Panc1 (cell line): ENCODE measurements around the gene GPR158. TPM values are rescaled to one million over a fixed set of nuclear protein-coding genes. Genes with fewer than 3 reads are reported as not detected.

Experiments used
- ATAC-seq: fragments of 200-7000 bp; cut with Tn5 transposase; 2 replicates; pipeline ENCODE4 v1.9.1; 2020; ENCODE audit warnings: mild to moderate bottlenecking, moderate library complexity
- BruUV-seq: library from RNA; stranded (reverse); fragments of 400-500 nt; replicated peaks from 2 replicates; lab custom pipeline; 2021; lab: Mats Ljungman, UMichigan
- CTCF ChIA-PET: fragments of 300-600 bp; sonication (Branson Sonifier 250); formaldehyde crosslinking; loops from one replicate; lab custom pipeline; 2022; ENCODE audit warnings: antibody characterized with exemption; lab: Charles Lee
- POLR2A ChIA-PET: fragments of 300-600 bp; sonication (Branson Sonifier 250); formaldehyde crosslinking; loops from one replicate; lab custom pipeline; 2022; ENCODE audit warnings: antibody characterized with exemption; lab: Charles Lee
- DNase-seq: peaks from one replicate; pipeline ENCODE4 v3.0.0-alpha.2; 2010; ENCODE audit warnings: low read depth, low spot score
- H3K27ac ChIP-seq: 2 replicates; pipeline ENCODE4 v1.5.1; 2011; ENCODE audit warnings: mild to moderate bottlenecking, low read length, inconsistent platforms
- H3K27me3 ChIP-seq: fragments of 200-500 bp; sonication (Bioruptor generic); 2 replicates; pipeline ENCODE4 v1.6.0; 2014; ENCODE audit warnings: low read length, inconsistent platforms; ENCODE audit not compliant: control insufficient read depth, insufficient read depth
- H3K36me3 ChIP-seq: fragments of 200-500 bp; sonication (Bioruptor generic); 2 replicates; pipeline ENCODE4 v1.5.1; 2014; ENCODE audit warnings: inconsistent platforms, mild to moderate bottlenecking, low read length, moderate library complexity; ENCODE audit not compliant: control insufficient read depth, insufficient read depth
- H3K4me1 ChIP-seq: 2 replicates; pipeline ENCODE4 v1.5.1; 2011; ENCODE audit warnings: inconsistent platforms, mild to moderate bottlenecking, low read length, moderate library complexity; ENCODE audit not compliant: control insufficient read depth, insufficient read depth
- H3K4me3 ChIP-seq, 2 experiments: 2 replicates each; pipeline ENCODE4 v1.5.1; 2011 to 2012; ENCODE audit warnings: low read depth in 2 of 2, low read length in 2 of 2, mild to moderate bottlenecking in 2 of 2, inconsistent platforms in 1 of 2, moderate library complexity in 1 of 2
- H3K9me3 ChIP-seq: fragments of 200-500 bp; sonication (Bioruptor generic); 2 replicates; pipeline ENCODE4 v1.5.1; 2014; ENCODE audit warnings: low read depth, mild to moderate bottlenecking, inconsistent platforms, low read length, moderate library complexity; ENCODE audit not compliant: control insufficient read depth, insufficient read depth
- POLR2AphosphoS5 ChIP-seq: IDR thresholded peaks from 2 replicates; pipeline ENCODE4 v1.6.1; 2012; ENCODE audit warnings: mild to moderate bottlenecking, low read depth, low read length, moderate library complexity
- SIN3A ChIP-seq: IDR thresholded peaks from 2 replicates; pipeline ENCODE4 v1.6.1; 2012; ENCODE audit warnings: low read depth, mild to moderate bottlenecking, low read length, moderate library complexity, borderline replicate concordance; ENCODE audit not compliant: insufficient read depth
- TCF7L2 ChIP-seq: IDR thresholded peaks from 2 replicates; pipeline ENCODE4 v1.6.1; 2011; ENCODE audit warnings: mild to moderate bottlenecking, low read depth, low read length, inconsistent platforms
- in situ Hi-C: cut with HindIII; loops from 2 replicates; pipeline ENCODE4 v1.10.0; 2016; ENCODE audit warnings: low sequenced_read_pairs, low pct_unique_long_range_greater_than_20kb
- intact Hi-C: fragments of 100-400 bp; cut with micrococcal nuclease; formaldehyde crosslinking; loops from one replicate; pipeline ENCODE4 v1.10.0; 2022; ENCODE audit not compliant: unreplicated experiment
- total RNA-seq: library from RNA; stranded (reverse); gene quantifications from one replicate; pipeline ENCODE4 v1.2.1, GENCODE V29; 2021; ENCODE audit not compliant: unreplicated experiment
- TF ChIP-seq, protein P1 (sequence below), 2 experiments: IDR thresholded peaks; 2 replicates each; pipeline ENCODE4 v1.6.1; 2011 to 2012; ENCODE audit warnings: low read depth in 2 of 2, control low read depth in 1 of 2, low read length in 1 of 2, mild to moderate bottlenecking in 1 of 2, moderate library complexity in 1 of 2; ENCODE audit not compliant: insufficient read depth in 1 of 2
- TF ChIP-seq, protein P2 (sequence below): fragments of 450-650 bp; IDR thresholded peaks from 2 replicates; pipeline ENCODE4 v1.5.1; 2017; ENCODE audit warnings: mild to moderate bottlenecking

Gene GPR158
- total RNA-seq, 1 experiment from 2014 or later: 0.64 TPM

DNA sequence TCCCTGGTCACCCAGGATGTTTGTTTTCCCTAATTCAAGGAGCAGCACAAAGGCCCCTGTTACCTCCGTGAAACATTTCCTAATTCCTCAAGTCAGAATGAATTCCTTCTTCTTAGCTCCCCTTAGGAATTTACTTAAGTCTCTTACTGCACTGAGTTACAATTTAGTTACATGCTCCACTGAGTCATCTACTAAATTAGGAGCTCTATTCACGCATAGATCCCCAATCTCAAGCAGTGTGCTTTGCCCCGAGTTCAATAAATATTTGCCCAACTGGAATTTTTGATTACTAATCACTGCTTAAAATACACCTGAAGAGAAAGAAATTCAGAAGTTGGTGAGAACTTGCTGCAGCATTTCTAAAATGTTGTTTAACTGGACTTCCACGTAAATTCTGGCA, 429.8 kb downstream of the GPR158 start:
- ChIA-PET POLR2A (no interaction called here), CTCF (no interaction called here)
- intact Hi-C loops: no loop called here
- no peaks in the 10 kb centered on the region; the same call in 1 of the 2 replicates for H3K36me3 ChIP-seq
- ATAC-seq (no peak), DNase-seq (no peak)
- no peaks in the 10 kb centered on the region for H3K4me1 ChIP-seq
- no peak for TF ChIP-seq TCF7L2
- TF ChIP-seq, protein P1, sequence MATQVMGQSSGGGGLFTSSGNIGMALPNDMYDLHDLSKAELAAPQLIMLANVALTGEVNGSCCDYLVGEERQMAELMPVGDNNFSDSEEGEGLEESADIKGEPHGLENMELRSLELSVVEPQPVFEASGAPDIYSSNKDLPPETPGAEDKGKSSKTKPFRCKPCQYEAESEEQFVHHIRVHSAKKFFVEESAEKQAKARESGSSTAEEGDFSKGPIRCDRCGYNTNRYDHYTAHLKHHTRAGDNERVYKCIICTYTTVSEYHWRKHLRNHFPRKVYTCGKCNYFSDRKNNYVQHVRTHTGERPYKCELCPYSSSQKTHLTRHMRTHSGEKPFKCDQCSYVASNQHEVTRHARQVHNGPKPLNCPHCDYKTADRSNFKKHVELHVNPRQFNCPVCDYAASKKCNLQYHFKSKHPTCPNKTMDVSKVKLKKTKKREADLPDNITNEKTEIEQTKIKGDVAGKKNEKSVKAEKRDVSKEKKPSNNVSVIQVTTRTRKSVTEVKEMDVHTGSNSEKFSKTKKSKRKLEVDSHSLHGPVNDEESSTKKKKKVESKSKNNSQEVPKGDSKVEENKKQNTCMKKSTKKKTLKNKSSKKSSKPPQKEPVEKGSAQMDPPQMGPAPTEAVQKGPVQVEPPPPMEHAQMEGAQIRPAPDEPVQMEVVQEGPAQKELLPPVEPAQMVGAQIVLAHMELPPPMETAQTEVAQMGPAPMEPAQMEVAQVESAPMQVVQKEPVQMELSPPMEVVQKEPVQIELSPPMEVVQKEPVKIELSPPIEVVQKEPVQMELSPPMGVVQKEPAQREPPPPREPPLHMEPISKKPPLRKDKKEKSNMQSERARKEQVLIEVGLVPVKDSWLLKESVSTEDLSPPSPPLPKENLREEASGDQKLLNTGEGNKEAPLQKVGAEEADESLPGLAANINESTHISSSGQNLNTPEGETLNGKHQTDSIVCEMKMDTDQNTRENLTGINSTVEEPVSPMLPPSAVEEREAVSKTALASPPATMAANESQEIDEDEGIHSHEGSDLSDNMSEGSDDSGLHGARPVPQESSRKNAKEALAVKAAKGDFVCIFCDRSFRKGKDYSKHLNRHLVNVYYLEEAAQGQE (IDR thresholded peaks at IDR 0.05; ENCODE audit: insufficient read depth in 1 of 2, low read depth in 2 of 2, low read length in 1 of 2): no peak
- no peak for TF ChIP-seq SIN3A
- TF ChIP-seq, protein P2, sequence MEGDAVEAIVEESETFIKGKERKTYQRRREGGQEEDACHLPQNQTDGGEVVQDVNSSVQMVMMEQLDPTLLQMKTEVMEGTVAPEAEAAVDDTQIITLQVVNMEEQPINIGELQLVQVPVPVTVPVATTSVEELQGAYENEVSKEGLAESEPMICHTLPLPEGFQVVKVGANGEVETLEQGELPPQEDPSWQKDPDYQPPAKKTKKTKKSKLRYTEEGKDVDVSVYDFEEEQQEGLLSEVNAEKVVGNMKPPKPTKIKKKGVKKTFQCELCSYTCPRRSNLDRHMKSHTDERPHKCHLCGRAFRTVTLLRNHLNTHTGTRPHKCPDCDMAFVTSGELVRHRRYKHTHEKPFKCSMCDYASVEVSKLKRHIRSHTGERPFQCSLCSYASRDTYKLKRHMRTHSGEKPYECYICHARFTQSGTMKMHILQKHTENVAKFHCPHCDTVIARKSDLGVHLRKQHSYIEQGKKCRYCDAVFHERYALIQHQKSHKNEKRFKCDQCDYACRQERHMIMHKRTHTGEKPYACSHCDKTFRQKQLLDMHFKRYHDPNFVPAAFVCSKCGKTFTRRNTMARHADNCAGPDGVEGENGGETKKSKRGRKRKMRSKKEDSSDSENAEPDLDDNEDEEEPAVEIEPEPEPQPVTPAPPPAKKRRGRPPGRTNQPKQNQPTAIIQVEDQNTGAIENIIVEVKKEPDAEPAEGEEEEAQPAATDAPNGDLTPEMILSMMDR: no peak
- TF ChIP-seq POLR2AphosphoS5: no peak
- in situ Hi-C loops: no loop called here
- H3K27ac ChIP-seq: no peak overlapping the region
- BruUV-seq: no TSS peak
- H3K9me3 ChIP-seq: no peaks in the 10 kb centered on the region
- H3K27me3 ChIP-seq: no peaks in the 10 kb centered on the region
- H3K4me3 ChIP-seq: no peak overlapping the region

DNA sequence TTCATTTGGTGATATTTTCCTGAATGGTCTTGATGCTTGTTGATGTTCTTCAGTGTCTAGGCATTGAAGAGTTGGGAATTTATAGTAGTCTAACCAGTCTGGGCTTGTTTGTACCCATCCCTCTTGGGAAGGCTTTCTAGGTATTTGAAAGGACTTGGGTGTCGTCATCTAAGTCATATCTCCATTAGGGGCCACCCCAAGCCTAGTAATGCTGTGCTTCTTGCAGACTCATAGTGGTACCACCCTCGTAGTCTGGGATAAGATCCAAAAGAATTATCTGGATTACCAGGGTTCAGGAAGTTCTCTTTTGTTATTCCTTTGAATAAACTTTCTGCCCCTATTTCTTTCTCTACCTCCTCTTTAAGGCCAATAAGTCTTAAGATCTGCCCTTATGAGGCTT, 439.9 kb downstream of the GPR158 start:
- Histone ChIP-seq H3K27ac (no peak overlapping the region), H3K4me3 (no peak overlapping the region), H3K9me3 (no peaks in the 10 kb centered on the region), H3K27me3 (no peaks in the 10 kb centered on the region), H3K4me1 (no peaks in the 10 kb centered on the region), H3K36me3 (no peaks in the 10 kb centered on the region)
- ChIA-PET CTCF (no interaction called here), POLR2A (no interaction called here)
- DNase-seq: no peak
- intact Hi-C loops (no loop called here), in situ Hi-C loops (no loop called here)
- TF ChIP-seq SIN3A (no peak), TCF7L2 (no peak), POLR2AphosphoS5 (no peak)
- TF ChIP-seq, protein P1 (IDR thresholded peaks at IDR 0.05; ENCODE audit: insufficient read depth in 1 of 2, low read depth in 2 of 2, low read length in 1 of 2): no peak
- TF ChIP-seq, protein P2: no peak
- BruUV-seq: no TSS peak
- ATAC-seq: no peak
